ENCODE results near the gene NXPE1. TPM values are rescaled to one million over a fixed set of nuclear protein-coding genes. Genes with fewer than 3 reads are reported as not detected.

The NXPE1 gene
- total and polyA plus RNA-seq, 4 donors: not detected

- no peak for DNase-seq
- TF ChIP-seq CTCF (IDR thresholded peaks at IDR 0.05; ENCODE audit: control extremely low read depth, extremely low read depth): no peak
- Histone ChIP-seq H3K27me3 (ENCODE audit: control insufficient read depth in 3 of 3, insufficient read depth in 3 of 3, low read length in 2 of 3) (no peaks in the 10 kb centered on the region), H3K27ac (ENCODE audit: low read depth in 1 of 2, low read length in 1 of 2) (no peak overlapping the region), H3K36me3 (ENCODE audit: control insufficient read depth in 4 of 4, insufficient read depth in 4 of 4, low read length in 4 of 4) (no peaks in the 10 kb centered on the region), H3K4me1 (ENCODE audit: control insufficient read depth in 5 of 5, insufficient read depth in 5 of 5, low read length in 5 of 5) (no peaks in the 10 kb centered on the region), H3K4me3 (no peak overlapping the region), H3K9ac (ENCODE audit: insufficient read depth in 1 of 2, low read length in 2 of 2) (no peak overlapping the region), H3K9me3 (ENCODE audit: control insufficient read depth in 4 of 4, insufficient read depth in 3 of 4, low read length in 3 of 4) (peaks cover 0 to 4% (median 0%) of the 10 kb centered on the region in 4 donors)
- ATAC-seq (ENCODE audit: insufficient read depth, low FRiP score): no peak
Measured at GRCh38 chr11:114499756-114500155, 59.9 kb downstream of the NXPE1 start.

- ATAC-seq (ENCODE audit: insufficient read depth, low FRiP score): no peak
- Histone ChIP-seq H3K36me3 (ENCODE audit: control insufficient read depth in 4 of 4, insufficient read depth in 4 of 4, low read length in 4 of 4) (no peaks in the 10 kb centered on the region), H3K4me3 (no peak overlapping the region), H3K4me1 (ENCODE audit: control insufficient read depth in 5 of 5, insufficient read depth in 5 of 5, low read length in 5 of 5) (no peaks in the 10 kb centered on the region), H3K27ac (ENCODE audit: low read depth in 1 of 2, low read length in 1 of 2) (no peak overlapping the region), H3K27me3 (ENCODE audit: control insufficient read depth in 3 of 3, insufficient read depth in 3 of 3, low read length in 2 of 3) (no peaks in the 10 kb centered on the region), H3K9me3 (ENCODE audit: control insufficient read depth in 4 of 4, insufficient read depth in 3 of 4, low read length in 3 of 4) (no peaks in the 10 kb centered on the region), H3K9ac (ENCODE audit: insufficient read depth in 1 of 2, low read length in 2 of 2) (no peak overlapping the region)
- no peak for DNase-seq
- WGBS, 2 donors: 86 to 90% methylated on average over 3 of the region's 3 CpGs
- no peak for TF ChIP-seq CTCF (IDR thresholded peaks at IDR 0.05; ENCODE audit: control extremely low read depth, extremely low read depth)
Measured at GRCh38 chr11:114496915-114497314, 62.8 kb downstream of the NXPE1 start.

GRCh38 chr11:114483929-114484328 is 75.8 kb downstream of the NXPE1 start:
- Histone ChIP-seq H3K27me3 (ENCODE audit: control insufficient read depth in 3 of 3, insufficient read depth in 3 of 3, low read length in 2 of 3) (no peaks in the 10 kb centered on the region), H3K4me1 (ENCODE audit: control insufficient read depth in 5 of 5, insufficient read depth in 5 of 5, low read length in 5 of 5) (no peaks in the 10 kb centered on the region), H3K36me3 (ENCODE audit: control insufficient read depth in 4 of 4, insufficient read depth in 4 of 4, low read length in 4 of 4) (no peaks in the 10 kb centered on the region), H3K27ac (ENCODE audit: low read depth in 1 of 2, low read length in 1 of 2) (no peak overlapping the region), H3K4me3 (no peak overlapping the region), H3K9ac (ENCODE audit: insufficient read depth in 1 of 2, low read length in 2 of 2) (no peak overlapping the region), H3K9me3 (ENCODE audit: control insufficient read depth in 4 of 4, insufficient read depth in 3 of 4, low read length in 3 of 4) (no peaks in the 10 kb centered on the region)
- TF ChIP-seq CTCF (IDR thresholded peaks at IDR 0.05; ENCODE audit: control extremely low read depth, extremely low read depth): no peak
- no peak for ATAC-seq (ENCODE audit: insufficient read depth, low FRiP score)
- WGBS, 2 donors: 88 to 91% methylated on average over 2 of the region's 2 CpGs
- no peak for DNase-seq

- H3K9ac ChIP-seq (ENCODE audit: insufficient read depth in 1 of 2, low read length in 2 of 2): no peak overlapping the region
- DNase-seq (no peak), ATAC-seq (ENCODE audit: insufficient read depth, low FRiP score) (no peak)
- TF ChIP-seq CTCF (IDR thresholded peaks at IDR 0.05; ENCODE audit: control extremely low read depth, extremely low read depth): no peak
- H3K27ac ChIP-seq (ENCODE audit: low read depth in 1 of 2, low read length in 1 of 2): no peak overlapping the region
- H3K9me3 ChIP-seq (ENCODE audit: control insufficient read depth in 4 of 4, insufficient read depth in 3 of 4, low read length in 3 of 4): no peaks in the 10 kb centered on the region
- WGBS, 2 donors: 58 to 83% methylated on average over 1 of the region's 1 CpG
- H3K4me1 ChIP-seq (ENCODE audit: control insufficient read depth in 5 of 5, insufficient read depth in 5 of 5, low read length in 5 of 5): peaks cover 0 to 3% (median 0%) of the 10 kb centered on the region in 5 donors
- no peaks in the 10 kb centered on the region for H3K36me3 ChIP-seq (ENCODE audit: control insufficient read depth in 4 of 4, insufficient read depth in 4 of 4, low read length in 4 of 4)
- no peaks in the 10 kb centered on the region for H3K27me3 ChIP-seq (ENCODE audit: control insufficient read depth in 3 of 3, insufficient read depth in 3 of 3, low read length in 2 of 3)
- H3K4me3 ChIP-seq: no peak overlapping the region
Measured at GRCh38 chr11:114482114-114482513, 77.6 kb downstream of the NXPE1 start.

Measured in lung (tissue), 12 donors.